CD14-positive monocyte (primary cell): ENCODE measurements around the gene PLXNC1. TPM values are rescaled to one million over a fixed set of nuclear protein-coding genes. Genes with fewer than 3 reads are reported as not detected.
A peak's percentile ranks its signal among the peaks of the same experiment; 100 is the strongest.

Experiments used
- DNase-seq, 3 donors: peaks; one replicate each; pipeline ENCODE4 v3.0.0-alpha.2; 2011 to 2022
- H2AFZ ChIP-seq: 2 replicates; pipeline ENCODE4 v1.6.0; 2012; ENCODE audit warnings: mild to moderate bottlenecking, low read depth, low read length, inconsistent platforms; ENCODE audit not compliant: insufficient read depth, poor library complexity, severe bottlenecking
- H3K27ac ChIP-seq, 2 donors: 1 replicate in 1 of 2; 2 replicates in 1 of 2; pipeline ENCODE4 v1.5.1; 2012 to 2013; ENCODE audit warnings: low read length in 2 of 2, control low read depth in 1 of 2, inconsistent platforms in 1 of 2, low read depth in 1 of 2, mild to moderate bottlenecking in 1 of 2
- H3K27me3 ChIP-seq, 2 donors: one replicate each; pipeline versions ENCODE4 v1.6.0 to v1.6.1; 2011 to 2013; ENCODE audit warnings: low read length in 2 of 2; ENCODE audit not compliant: control insufficient read depth in 2 of 2, insufficient read depth in 2 of 2
- H3K36me3 ChIP-seq, 2 donors: replicated peaks in 1 of 2; 1 replicate in 1 of 2; 2 replicates in 1 of 2; pipeline versions ENCODE4 v1.5.1 to v1.6.1; 2012 to 2013; ENCODE audit warnings: low read length in 2 of 2, control low read depth in 1 of 2, inconsistent platforms in 1 of 2, mild to moderate bottlenecking in 1 of 2; ENCODE audit not compliant: insufficient read depth in 2 of 2, control insufficient read depth in 1 of 2
- H3K4me1 ChIP-seq, 2 donors: 1 replicate in 1 of 2; 2 replicates in 1 of 2; pipeline versions ENCODE4 v1.5.1 to v1.6.1; 2012 to 2013; ENCODE audit warnings: low read length in 2 of 2, control low read depth in 1 of 2, inconsistent platforms in 1 of 2, mild to moderate bottlenecking in 1 of 2, moderate library complexity in 1 of 2; ENCODE audit not compliant: insufficient read depth in 2 of 2, control insufficient read depth in 1 of 2
- H3K4me2 ChIP-seq: replicated peaks from 2 replicates; pipeline ENCODE3; 2012; ENCODE audit warnings: low read length, moderate library complexity, mild to moderate bottlenecking; ENCODE audit not compliant: poor library complexity, severe bottlenecking; ENCODE audit errors: extremely low read depth
- H3K4me3 ChIP-seq, 3 experiments: fragments of 200-600 bp in 1 of 3; sonication (generic) in 1 of 3; replicated peaks in 1 of 3; 1 replicate in 2 of 3; 2 replicates in 1 of 3; pipeline ENCODE4 v1.5.1; 2011 to 2013; ENCODE audit warnings: low read length in 3 of 3, mild to moderate bottlenecking in 3 of 3, control low read depth in 2 of 3, low read depth in 2 of 3, inconsistent platforms in 1 of 3, moderate library complexity in 1 of 3
- H3K79me2 ChIP-seq: 2 replicates; pipeline ENCODE4 v1.6.0; 2012; ENCODE audit warnings: mild to moderate bottlenecking, control low read depth, inconsistent platforms, low read length, moderate library complexity; ENCODE audit not compliant: insufficient read depth
- H3K9ac ChIP-seq: 2 replicates; pipeline ENCODE4 v1.6.0; 2017; ENCODE audit warnings: low read length, mild to moderate bottlenecking; ENCODE audit not compliant: insufficient read depth, poor library complexity, severe bottlenecking
- H3K9me3 ChIP-seq, 2 donors: replicated peaks in 1 of 2; 1 replicate in 1 of 2; 2 replicates in 1 of 2; pipeline versions ENCODE4 v1.5.1 to v1.6.1; 2012 to 2013; ENCODE audit warnings: low read length in 2 of 2, control low read depth in 1 of 2; ENCODE audit not compliant: control insufficient read depth in 1 of 2, insufficient read depth in 1 of 2
- H4K20me1 ChIP-seq: 2 replicates; pipeline ENCODE4 v1.6.0; 2012; ENCODE audit warnings: mild to moderate bottlenecking, low read length, control low read depth, moderate library complexity; ENCODE audit not compliant: insufficient read depth
- H3K27ac Mint-ChIP-seq, 7 donors: one replicate each; pipeline ENCODE4 v1.8.0; 2020; ENCODE audit warnings: mild to moderate bottlenecking in 7 of 7, mixed read lengths in 7 of 7, moderate library complexity in 6 of 7, inconsistent platforms in 2 of 7
- H3K27me3 Mint-ChIP-seq, 3 donors: one replicate each; pipeline ENCODE4 v1.8.0; 2021 to 2022; ENCODE audit warnings: low read depth in 3 of 3, mild to moderate bottlenecking in 3 of 3, mixed read lengths in 3 of 3, moderate library complexity in 3 of 3, inconsistent platforms in 1 of 3
- H3K36me3 Mint-ChIP-seq, 2 donors: one replicate each; pipeline ENCODE4 v1.8.0; 2020; ENCODE audit warnings: mixed read lengths in 2 of 2, inconsistent platforms in 1 of 2, mild to moderate bottlenecking in 1 of 2
- H3K4me1 Mint-ChIP-seq: one replicate; pipeline ENCODE4 v1.8.0; 2020; ENCODE audit warnings: mild to moderate bottlenecking, mixed read lengths
- H3K4me3 Mint-ChIP-seq, 2 donors: one replicate each; pipeline ENCODE4 v1.8.0; 2020; ENCODE audit warnings: mild to moderate bottlenecking in 2 of 2, mixed read lengths in 2 of 2, moderate library complexity in 1 of 2
- H3K9me3 Mint-ChIP-seq, 7 donors: one replicate each; pipeline ENCODE4 v1.8.0; 2020 to 2022; ENCODE audit warnings: mixed read lengths in 7 of 7, mild to moderate bottlenecking in 6 of 7, moderate library complexity in 6 of 7, inconsistent platforms in 2 of 7
- WGBS: methylation state at CpG from one replicate; pipeline ENCODE4 v1.1.5; 2013; ENCODE audit warnings: missing lambda C conversion rate; ENCODE audit not compliant: insufficient coverage; 5-methylcytosine and 5-hydroxymethylcytosine counted together
- intact Hi-C, 2 donors: fragments of 100-400 bp; cut with micrococcal nuclease; formaldehyde crosslinking; loops; one replicate each; pipeline versions ENCODE4 v1.15.0 to v1.15.1; 2023
- polyA plus RNA-seq, 3 donors: library from polyadenylated mRNA; depleted of rRNA in 1 of 3; unstranded in 2 of 3; stranded (reverse) in 1 of 3; fragments of 300-500 nt in 2 of 3; fragments of >200 nt in 1 of 3; fragmentation: Illumina TruSeq in 2 of 3; gene quantifications; 1 replicate in 2 of 3; 2 replicates in 1 of 3; pipeline ENCODE4 v1.2.3, GENCODE V29; 2012 to 2021
- TF ChIP-seq, protein P1 (sequence below): fragments of 200-600 bp; IDR thresholded peaks from one replicate; pipeline ENCODE4 v1.8.0; 2022; ENCODE audit warnings: antibody characterized with exemption, mild to moderate bottlenecking

Gene PLXNC1
- polyA plus RNA-seq, 3 donors, result 14.3 to 35.2 (median 15.4) TPM

DNA sequence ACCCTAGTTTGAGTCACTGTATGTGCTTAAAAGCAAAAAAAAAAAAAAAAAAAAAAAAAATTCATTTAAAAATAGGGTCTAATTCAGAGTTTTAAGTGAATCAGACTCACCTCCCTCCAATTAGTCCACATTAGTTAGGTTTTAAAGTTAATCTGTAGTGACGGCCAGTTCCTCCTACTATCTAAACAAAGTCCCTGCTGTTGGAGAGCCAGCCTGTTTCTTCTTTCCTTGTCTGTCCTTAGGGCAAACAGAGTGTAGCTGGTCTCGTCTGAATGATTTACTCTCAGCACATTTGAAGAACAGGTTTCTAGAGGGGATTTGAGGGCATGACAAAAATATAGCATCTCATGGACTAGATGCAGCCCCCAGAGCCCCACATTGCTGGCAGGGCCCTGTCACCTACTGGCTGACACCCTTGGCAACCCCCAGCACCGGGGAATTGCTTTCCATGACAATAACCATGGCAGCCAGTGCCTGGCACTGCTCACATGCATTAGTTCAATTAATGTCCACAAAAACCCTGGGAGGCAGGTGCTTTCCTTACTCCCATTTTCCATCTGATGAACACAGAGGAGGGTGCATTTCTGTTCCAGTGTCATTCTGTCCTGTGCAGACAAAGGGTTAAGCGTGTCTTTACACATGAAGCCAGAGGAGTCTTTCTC, 138.3 kb downstream of the PLXNC1 start:
- H3K4me3 Mint-ChIP-seq, result no peak overlapping the region
- TF ChIP-seq, protein P1, sequence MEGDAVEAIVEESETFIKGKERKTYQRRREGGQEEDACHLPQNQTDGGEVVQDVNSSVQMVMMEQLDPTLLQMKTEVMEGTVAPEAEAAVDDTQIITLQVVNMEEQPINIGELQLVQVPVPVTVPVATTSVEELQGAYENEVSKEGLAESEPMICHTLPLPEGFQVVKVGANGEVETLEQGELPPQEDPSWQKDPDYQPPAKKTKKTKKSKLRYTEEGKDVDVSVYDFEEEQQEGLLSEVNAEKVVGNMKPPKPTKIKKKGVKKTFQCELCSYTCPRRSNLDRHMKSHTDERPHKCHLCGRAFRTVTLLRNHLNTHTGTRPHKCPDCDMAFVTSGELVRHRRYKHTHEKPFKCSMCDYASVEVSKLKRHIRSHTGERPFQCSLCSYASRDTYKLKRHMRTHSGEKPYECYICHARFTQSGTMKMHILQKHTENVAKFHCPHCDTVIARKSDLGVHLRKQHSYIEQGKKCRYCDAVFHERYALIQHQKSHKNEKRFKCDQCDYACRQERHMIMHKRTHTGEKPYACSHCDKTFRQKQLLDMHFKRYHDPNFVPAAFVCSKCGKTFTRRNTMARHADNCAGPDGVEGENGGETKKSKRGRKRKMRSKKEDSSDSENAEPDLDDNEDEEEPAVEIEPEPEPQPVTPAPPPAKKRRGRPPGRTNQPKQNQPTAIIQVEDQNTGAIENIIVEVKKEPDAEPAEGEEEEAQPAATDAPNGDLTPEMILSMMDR, result no peak
- intact Hi-C loops, result no loop called here

DNA sequence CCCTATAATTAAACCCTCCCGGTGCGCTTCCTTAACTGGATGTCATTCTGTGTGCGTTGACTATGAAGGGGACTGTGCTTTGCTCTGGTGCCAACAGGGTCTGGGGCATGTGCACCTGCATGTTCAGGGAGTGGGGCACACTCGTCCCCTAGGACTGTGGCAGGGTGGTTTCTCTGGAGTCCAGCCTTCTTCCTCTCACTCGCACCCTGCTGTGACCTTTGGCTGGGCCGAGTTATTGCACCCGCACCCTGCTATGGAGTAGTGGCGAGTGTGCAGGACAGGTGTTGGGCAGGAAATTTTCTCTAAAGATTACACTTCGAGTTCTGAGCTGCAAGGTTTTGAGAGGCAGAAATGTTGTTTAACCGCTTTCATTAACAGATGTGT, 138.9 kb downstream of the PLXNC1 start:
- Mint-ChIP-seq H3K4me1 (peaks cover 10% of the 10 kb centered on the region), H3K27ac (peak overlapping the region in 1 of 7 donors; percentile 75), H3K4me3 (no peak overlapping the region), H3K9me3 (peaks cover 0 to 2% (median 0%) of the 10 kb centered on the region in 7 donors), H3K27me3 (peaks cover 0 to 2% (median 0%) of the 10 kb centered on the region in 3 donors), H3K36me3 (peaks cover 85 to 97% of the 10 kb centered on the region in 2 donors)
- Histone ChIP-seq H3K9me3 (no peaks in the 10 kb centered on the region), H3K36me3 (peaks cover 62 to 100% of the 10 kb centered on the region in 2 donors), H2AFZ (no peak overlapping the region), H3K9ac (no peak overlapping the region), H3K4me2 (no peak overlapping the region), H3K4me1 (peaks cover 8 to 10% of the 10 kb centered on the region in 2 donors), H3K27me3 (no peaks in the 10 kb centered on the region), H3K79me2 (no peaks in the 10 kb centered on the region), H4K20me1 (peaks cover 17% of the 10 kb centered on the region), H3K27ac (peak overlapping the region in 1 of 2 donors; percentile 4), H3K4me3 (no peak overlapping the region)
- WGBS, result 82% methylated on average over 2 of the region's 10 CpGs
- no peak for DNase-seq
- TF ChIP-seq, protein P1, result no peak
- intact Hi-C loops, result no loop called here

More for the DNA sequence above, 138.3 kb downstream of the PLXNC1 start:
- Mint-ChIP-seq H3K27me3 (peaks cover 0 to 2% (median 0%) of the 10 kb centered on the region in 3 donors), H3K9me3 (peaks cover 0 to 2% (median 0%) of the 10 kb centered on the region in 7 donors), H3K27ac (peak overlapping the region in 1 of 7 donors; percentile 21), H3K36me3 (peaks cover 86 to 97% of the 10 kb centered on the region in 2 donors), H3K4me1 (peaks cover 15% of the 10 kb centered on the region)
- Histone ChIP-seq H3K27ac (peak overlapping the region in 1 of 2 donors; percentile 4), H3K27me3 (no peaks in the 10 kb centered on the region), H4K20me1 (peaks cover 17% of the 10 kb centered on the region), H3K4me2 (no peak overlapping the region), H3K9me3 (no peaks in the 10 kb centered on the region), H3K4me1 (peaks cover 11 to 15% of the 10 kb centered on the region in 2 donors), H3K4me3 (no peak overlapping the region), H3K9ac (no peak overlapping the region), H3K79me2 (no peaks in the 10 kb centered on the region), H3K36me3 (peaks cover 60 to 100% of the 10 kb centered on the region in 2 donors), H2AFZ (no peak overlapping the region)
- no peak for DNase-seq
- WGBS, result 92% methylated on average over 1 of the region's 4 CpGs
